Ishikawa (cell line): ENCODE data around the gene EPN2.

ENCODE experiments used
- FOXM1 ChIP-seq: IDR thresholded peaks from 2 replicates; pipeline ENCODE4 v1.6.1; 2012; ENCODE audit warnings: low read depth, borderline replicate concordance
- TAF1 ChIP-seq: IDR thresholded peaks from 2 replicates; pipeline ENCODE4 v1.6.1; 2012; ENCODE audit warnings: low read depth, mild to moderate bottlenecking
- TEAD4 ChIP-seq: IDR thresholded peaks from 2 replicates; pipeline ENCODE4 v1.6.1; 2012

DNA sequence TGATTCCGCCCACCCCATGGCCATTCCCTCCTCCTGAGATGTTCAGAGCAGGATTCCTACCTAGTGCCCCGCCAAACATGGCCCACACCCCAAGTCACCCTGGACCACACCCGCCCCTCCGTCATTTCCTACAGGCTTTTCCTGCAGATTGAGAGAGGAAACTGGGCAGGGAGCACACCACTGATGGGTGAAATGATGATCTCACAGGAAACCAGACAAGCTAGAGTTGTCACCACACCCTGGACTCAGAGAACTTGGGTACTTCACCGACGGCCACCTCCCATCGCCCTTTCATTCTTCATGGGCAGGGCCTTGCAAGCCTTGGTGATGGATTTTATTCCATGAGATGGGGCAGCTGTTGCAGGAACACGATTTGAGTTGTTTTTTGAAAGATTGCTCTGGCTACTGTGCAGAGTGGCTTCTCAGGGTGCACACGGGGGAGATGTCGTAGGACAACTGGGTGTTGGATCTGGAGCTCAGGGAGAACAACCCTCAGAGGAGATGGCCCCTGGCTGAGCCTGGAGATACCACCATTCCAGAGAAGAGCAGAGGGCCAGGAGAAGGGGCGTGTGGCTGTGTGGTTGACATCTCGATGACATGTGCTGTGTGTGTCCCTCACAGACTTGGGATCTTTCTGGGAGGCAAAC, 132.8 kb downstream of the EPN2 start:
- TF ChIP-seq TEAD4 (no peak), FOXM1 (no peak), TAF1 (no peak)
